ENCODE data around the gene SKI. TPM values are rescaled to one million over a fixed set of nuclear protein-coding genes. Genes with fewer than 3 reads are reported as not detected.

SKI gene
- total RNA-seq, 2 donors from 2014 or later: 65.4 to 79.2 TPM

- WGBS, 2 experiments (ENCODE audit: insufficient coverage in 1 of 2, insufficient read length in 1 of 2): 94 to 95% methylated on average over 14 to 25 of the region's 25 CpGs
- no peaks in the 10 kb centered on the region for H3K36me3 Mint-ChIP-seq (ENCODE audit: low read depth)
- no peaks in the 10 kb centered on the region for H3K36me3 ChIP-seq (ENCODE audit: control insufficient read depth, insufficient read depth, low read length)
Observed at GRCh38 chr1:2215909-2216766, 12.0 kb upstream of the SKI start.

GRCh38 chr1:2216767-2217058 lies 11.4 kb upstream of the SKI start:
- H3K4me3 Mint-ChIP-seq: no peak overlapping the region
- H3K9ac ChIP-seq (ENCODE audit: extremely low read depth, low read length, poor library complexity, severe bottlenecking): no peak overlapping the region
- H3K36me3 Mint-ChIP-seq (ENCODE audit: low read depth): no peaks in the 10 kb centered on the region
- H3K36me3 ChIP-seq (ENCODE audit: control insufficient read depth, insufficient read depth, low read length): no peaks in the 10 kb centered on the region
- no peak overlapping the region for H3K27ac ChIP-seq (ENCODE audit: low read depth, low read length)
- peaks cover 6% of the 10 kb centered on the region for H3K4me1 Mint-ChIP-seq
- peaks cover 2% of the 10 kb centered on the region for H3K27me3 Mint-ChIP-seq (ENCODE audit: insufficient read depth)
- TF ChIP-seq, protein P1, sequence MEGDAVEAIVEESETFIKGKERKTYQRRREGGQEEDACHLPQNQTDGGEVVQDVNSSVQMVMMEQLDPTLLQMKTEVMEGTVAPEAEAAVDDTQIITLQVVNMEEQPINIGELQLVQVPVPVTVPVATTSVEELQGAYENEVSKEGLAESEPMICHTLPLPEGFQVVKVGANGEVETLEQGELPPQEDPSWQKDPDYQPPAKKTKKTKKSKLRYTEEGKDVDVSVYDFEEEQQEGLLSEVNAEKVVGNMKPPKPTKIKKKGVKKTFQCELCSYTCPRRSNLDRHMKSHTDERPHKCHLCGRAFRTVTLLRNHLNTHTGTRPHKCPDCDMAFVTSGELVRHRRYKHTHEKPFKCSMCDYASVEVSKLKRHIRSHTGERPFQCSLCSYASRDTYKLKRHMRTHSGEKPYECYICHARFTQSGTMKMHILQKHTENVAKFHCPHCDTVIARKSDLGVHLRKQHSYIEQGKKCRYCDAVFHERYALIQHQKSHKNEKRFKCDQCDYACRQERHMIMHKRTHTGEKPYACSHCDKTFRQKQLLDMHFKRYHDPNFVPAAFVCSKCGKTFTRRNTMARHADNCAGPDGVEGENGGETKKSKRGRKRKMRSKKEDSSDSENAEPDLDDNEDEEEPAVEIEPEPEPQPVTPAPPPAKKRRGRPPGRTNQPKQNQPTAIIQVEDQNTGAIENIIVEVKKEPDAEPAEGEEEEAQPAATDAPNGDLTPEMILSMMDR (conservative IDR thresholded peaks at IDR 0.05): no peak
- H3K4me1 ChIP-seq (ENCODE audit: control insufficient read depth, insufficient read depth, low read length): peaks cover 10% of the 10 kb centered on the region
- H3K9me3 ChIP-seq (ENCODE audit: control insufficient read depth, low read length): no peaks in the 10 kb centered on the region
- WGBS, 2 experiments (ENCODE audit: insufficient coverage in 1 of 2, insufficient read length in 1 of 2): 93 to 97% methylated on average over 7 of the region's 7 CpGs
- no peaks in the 10 kb centered on the region for H3K9me3 Mint-ChIP-seq
- H3K27me3 ChIP-seq (ENCODE audit: control insufficient read depth, insufficient read depth, low read length, poor library complexity, severe bottlenecking): no peaks in the 10 kb centered on the region
- no peak overlapping the region for H3K4me3 ChIP-seq (ENCODE audit: low read length)
- no peak overlapping the region for H3K27ac Mint-ChIP-seq
- no peak for DNase-seq

More at GRCh38 chr1:2215909-2216766, 12.0 kb upstream of the SKI start:
- Mint-ChIP-seq H3K27ac (no peak overlapping the region), H3K4me1 (peaks cover 6% of the 10 kb centered on the region), H3K4me3 (no peak overlapping the region), H3K9me3 (no peaks in the 10 kb centered on the region), H3K27me3 (ENCODE audit: insufficient read depth) (no peaks in the 10 kb centered on the region)
- Histone ChIP-seq H3K9ac (ENCODE audit: extremely low read depth, low read length, poor library complexity, severe bottlenecking) (no peak overlapping the region), H3K27ac (ENCODE audit: low read depth, low read length) (no peak overlapping the region), H3K4me3 (ENCODE audit: low read length) (no peak overlapping the region), H3K27me3 (ENCODE audit: control insufficient read depth, insufficient read depth, low read length, poor library complexity, severe bottlenecking) (no peaks in the 10 kb centered on the region), H3K9me3 (ENCODE audit: control insufficient read depth, low read length) (no peaks in the 10 kb centered on the region), H3K4me1 (ENCODE audit: control insufficient read depth, insufficient read depth, low read length) (peaks cover 10% of the 10 kb centered on the region)
- no peak for DNase-seq
- TF ChIP-seq, protein P1 (conservative IDR thresholded peaks at IDR 0.05): no peak

- TF ChIP-seq, protein P1 (conservative IDR thresholded peaks at IDR 0.05): no peak
Observed at GRCh38 chr1:2221271-2221670, 6.8 kb upstream of the SKI start.

More at GRCh38 chr1:2221271-2221670, 6.8 kb upstream of the SKI start:
- H3K9me3 Mint-ChIP-seq: no peaks in the 10 kb centered on the region
- Histone ChIP-seq H3K4me1 (ENCODE audit: control insufficient read depth, insufficient read depth, low read length) (no peaks in the 10 kb centered on the region), H3K4me3 (ENCODE audit: low read length) (no peak overlapping the region), H3K27me3 (ENCODE audit: control insufficient read depth, insufficient read depth, low read length, poor library complexity, severe bottlenecking) (no peaks in the 10 kb centered on the region), H3K27ac (ENCODE audit: low read depth, low read length) (no peak overlapping the region), H3K9ac (ENCODE audit: extremely low read depth, low read length, poor library complexity, severe bottlenecking) (no peak overlapping the region), H3K9me3 (ENCODE audit: control insufficient read depth, low read length) (no peaks in the 10 kb centered on the region), H3K36me3 (ENCODE audit: control insufficient read depth, insufficient read depth, low read length) (no peaks in the 10 kb centered on the region)
- H3K4me3 Mint-ChIP-seq: no peak overlapping the region
- H3K27me3 Mint-ChIP-seq (ENCODE audit: insufficient read depth): peaks cover 2% of the 10 kb centered on the region
- no peaks in the 10 kb centered on the region for H3K36me3 Mint-ChIP-seq (ENCODE audit: low read depth)
- H3K27ac Mint-ChIP-seq: no peak overlapping the region
- DNase-seq: no peak
- peaks cover 4% of the 10 kb centered on the region for H3K4me1 Mint-ChIP-seq
- 75 to 89% methylated on average over 2 to 3 of the region's 3 CpGs for WGBS, 2 experiments (ENCODE audit: insufficient coverage in 1 of 2, insufficient read length in 1 of 2)

Data from endodermal cell (in vitro differentiated cells).